ENCODE measurements around the gene OR5AP2.
"Not testable (repeated sequence)": the region's sequence is repeated elsewhere in the genome, so short reads cannot be mapped to it uniquely, and the experiment has no call there.

The OR5AP2 gene

DNA sequence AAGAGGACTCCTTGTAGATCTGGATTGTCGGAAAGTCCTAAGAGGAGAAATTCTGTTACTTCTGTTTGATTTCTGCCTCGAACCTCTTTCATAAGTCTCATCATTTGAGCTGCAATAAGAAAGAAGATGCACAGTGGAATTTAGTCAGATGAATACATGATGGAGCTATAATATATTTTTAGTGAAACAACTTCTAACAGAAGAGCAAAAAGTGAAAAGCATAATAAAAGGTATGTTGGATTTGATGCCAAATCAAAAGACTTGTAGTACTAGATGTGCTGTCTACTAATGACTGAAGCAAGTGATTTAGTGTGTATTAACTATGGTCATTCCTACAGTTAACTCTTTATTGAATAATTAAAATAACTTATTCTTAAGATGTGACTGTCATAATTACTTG lies at the start of gene OR5AP2:
Gene OR5AP2 (minus strand): TSS at position 101 of the 400 bp plus-strand sequence. CDS start 0 bp downstream, at position 101.
- no peak for DNase-seq

DNA sequence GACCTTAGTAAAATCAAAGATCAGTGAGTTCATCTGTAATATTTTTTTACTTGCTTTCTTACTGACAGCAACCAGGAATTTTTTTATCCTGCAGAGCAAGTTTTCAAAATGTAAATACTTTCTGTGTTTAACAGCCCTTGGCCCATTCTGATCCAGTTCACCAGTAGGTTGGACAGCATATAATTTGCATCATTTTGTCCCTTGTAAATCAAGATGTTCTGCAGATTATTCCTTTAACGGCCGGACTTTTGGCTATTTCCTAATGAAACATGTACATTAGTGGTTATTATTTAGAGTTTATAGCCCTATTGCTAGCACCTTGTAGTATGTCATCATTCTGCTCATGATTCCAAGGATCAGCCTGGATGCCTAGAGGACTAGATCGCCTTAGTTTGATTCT lies 48.9 kb upstream of the OR5AP2 start:
- DNase-seq = not testable (repeated sequence)

DNA sequence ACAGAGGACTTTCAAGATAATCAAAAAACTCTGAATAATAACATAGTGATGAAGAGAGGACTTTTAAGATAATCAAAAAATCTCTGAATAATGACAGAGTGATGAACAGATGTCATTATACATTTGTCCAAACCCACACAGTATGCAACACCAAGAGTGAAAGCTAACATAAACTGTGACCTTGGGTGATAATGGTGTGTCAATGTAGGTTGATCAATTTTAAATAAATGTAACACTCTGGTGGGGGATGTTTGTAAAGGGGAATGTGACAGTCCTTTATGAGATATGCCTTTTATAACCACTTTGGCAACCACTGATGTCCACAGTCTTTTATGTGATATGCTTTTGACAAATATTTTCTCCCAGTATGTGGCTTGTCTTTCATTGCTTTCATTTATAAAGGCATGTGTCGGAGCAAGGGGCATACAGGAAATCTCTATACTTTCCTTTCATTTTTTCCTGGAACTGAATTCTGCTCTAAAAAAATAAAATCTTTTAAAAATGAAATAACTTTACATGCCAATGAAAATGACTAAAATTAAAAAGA lies 46.4 kb upstream of the OR5AP2 start:
- DNase-seq = no peak

DNA sequence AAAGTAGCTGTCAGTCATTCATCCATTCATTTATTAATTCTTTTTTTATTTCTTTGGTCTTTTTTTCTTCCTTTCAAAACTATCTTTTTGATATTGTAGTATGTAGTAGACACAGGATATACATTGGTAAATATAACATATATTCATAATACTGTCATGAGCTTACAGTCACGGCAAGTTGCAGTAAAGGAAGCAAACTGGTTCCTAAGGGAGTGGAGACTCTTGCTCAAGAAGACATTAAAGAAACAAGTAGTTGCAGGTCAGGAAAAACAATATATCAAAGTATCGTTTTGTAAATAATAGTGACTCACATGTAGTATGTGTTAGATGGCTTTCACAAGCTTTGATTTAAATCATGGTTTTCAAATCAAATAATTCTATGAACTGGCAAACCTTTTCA lies 28.7 kb upstream of the OR5AP2 start:
- no peak for DNase-seq

DNA sequence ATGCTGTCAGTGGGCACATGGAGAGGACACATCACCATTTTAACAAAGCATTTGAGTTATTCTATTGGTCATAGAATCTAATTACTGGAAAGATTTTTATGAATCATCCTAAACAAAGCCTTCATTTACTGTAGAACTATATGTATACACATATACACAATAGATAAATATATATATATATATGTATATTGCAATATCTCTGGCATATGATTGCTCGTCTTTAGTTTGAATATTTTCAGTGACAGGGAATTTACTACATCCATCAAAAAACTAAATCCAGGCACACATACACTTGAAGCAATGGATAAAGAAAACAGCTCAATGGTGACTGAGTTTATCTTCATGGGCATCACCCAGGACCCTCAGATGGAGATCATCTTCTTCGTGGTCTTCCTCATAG lies 21.1 kb upstream of the OR5AP2 start, which contains the start of gene OR5AR1:
Gene OR5AR1 (plus strand): TSS at position 301 of the 400 bp plus-strand sequence. CDS start 0 bp downstream, at position 301.
- DNase-seq = no peak

DNA sequence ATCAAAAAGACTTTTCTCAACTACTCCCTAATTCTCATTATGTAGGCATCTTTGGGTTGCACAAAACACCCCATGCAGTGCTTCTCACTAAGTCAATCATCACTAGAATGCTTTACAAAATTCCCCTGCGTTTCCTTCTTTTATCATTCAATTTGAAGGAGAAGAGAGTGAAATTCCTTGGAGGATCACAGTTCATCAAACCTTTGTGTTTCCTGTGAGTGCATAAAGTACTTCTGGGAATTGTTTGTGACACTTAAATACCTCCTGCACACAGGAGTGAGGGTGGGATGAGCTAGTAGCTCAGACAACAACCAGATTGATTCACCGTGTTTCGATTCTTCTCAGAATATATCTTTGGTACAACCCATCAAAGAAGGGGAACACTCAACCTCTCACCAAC lies 17.5 kb upstream of the OR5AP2 start:
- DNase-seq = no peak

DNA sequence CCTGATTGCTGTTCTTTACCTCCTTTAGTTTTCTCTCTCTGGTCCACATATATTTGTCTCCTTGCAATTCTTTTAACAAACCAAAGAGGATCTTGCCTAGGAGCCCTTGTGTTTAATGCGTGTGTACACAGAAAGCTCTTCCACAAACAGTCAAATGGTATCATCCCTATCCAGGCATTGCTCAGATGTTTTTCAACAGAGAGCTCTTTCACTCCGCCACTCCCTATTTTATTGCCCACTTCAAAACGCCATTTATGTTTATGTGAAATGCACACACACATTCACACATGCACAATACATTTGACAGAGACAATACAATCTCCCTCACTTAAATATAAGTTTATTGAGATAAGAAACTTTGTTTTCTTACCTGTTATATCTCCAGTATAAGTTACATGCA lies 4.7 kb downstream of the OR5AP2 start:
- DNase-seq = no peak

DNA sequence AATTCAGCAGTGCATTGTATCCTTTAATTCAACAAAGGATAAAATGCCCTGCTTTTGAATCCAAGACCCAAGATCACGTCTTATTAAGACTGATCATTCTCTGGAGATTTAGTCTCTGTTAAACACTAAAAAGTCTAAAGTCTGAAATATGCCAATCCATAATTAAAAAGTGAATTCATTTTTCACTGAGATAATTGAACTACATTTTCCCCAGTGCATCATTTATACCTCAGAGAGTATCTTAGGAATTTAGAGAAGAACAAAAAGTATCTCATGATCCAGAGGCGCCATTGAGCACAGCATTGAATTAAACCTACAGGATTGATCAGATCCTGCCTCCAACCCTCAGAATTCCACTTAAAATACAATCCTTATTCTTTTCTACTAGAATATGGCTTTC lies 5.4 kb downstream of the OR5AP2 start:
- DNase-seq = no peak

DNA sequence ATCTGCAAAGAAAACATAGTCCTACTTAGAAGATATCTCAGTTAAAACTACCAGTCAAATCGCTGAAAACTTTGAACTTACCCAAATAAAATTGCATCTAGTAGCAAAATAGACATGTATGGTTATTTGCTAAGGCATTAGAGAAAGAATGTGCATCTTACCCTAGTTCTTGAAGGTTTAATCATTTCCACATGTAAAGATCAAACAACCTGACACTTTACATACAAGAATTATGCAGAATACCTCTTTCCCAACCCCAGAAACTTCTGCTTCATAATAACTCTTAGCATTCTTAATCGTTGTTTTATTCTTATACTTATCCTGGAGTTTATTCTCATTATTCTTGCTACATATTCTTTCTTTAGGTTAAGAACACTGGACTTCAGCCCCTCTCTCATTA lies 9.9 kb downstream of the OR5AP2 start:
- DNase-seq = no peak

DNA sequence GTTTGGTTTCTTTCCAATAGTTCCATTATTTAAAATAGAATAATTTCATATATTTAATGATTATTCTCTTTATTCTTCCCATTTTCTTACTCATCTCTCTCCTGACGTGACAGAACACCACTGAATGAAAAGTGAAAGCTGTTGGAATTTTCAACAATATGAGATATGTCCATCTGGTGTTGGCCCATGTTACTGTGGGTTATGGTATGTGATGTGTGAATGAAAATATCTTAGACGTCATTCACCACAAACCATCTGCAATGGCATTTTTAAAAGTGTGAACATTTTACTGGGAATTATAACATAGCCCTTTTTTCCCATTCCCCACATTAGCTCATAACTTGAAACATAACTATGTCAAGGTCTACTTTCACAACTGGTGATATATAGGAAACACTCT lies 16.3 kb downstream of the OR5AP2 start:
- DNase-seq = no peak

DNA sequence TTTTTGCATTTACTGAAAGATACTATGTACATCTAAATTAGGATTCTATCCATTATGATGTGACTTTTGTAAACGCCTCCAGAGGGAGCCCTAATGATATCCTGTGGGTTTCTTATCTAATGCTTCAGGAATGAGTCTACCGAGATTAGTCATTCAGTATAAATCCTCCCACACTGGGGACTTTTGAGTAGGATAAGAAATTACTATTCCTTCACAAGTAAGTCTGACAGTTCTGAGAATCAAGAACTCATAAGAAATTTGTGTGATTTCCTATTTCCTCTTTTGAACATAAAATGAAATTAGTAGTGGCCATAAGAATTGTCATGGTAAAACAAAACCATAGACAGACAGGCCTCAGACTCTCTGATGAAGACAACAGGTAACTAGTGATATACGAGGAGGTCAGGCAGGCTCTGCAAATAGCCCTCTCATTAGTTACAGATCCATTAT lies 17.6 kb downstream of the OR5AP2 start:
- DNase-seq = no peak

DNA sequence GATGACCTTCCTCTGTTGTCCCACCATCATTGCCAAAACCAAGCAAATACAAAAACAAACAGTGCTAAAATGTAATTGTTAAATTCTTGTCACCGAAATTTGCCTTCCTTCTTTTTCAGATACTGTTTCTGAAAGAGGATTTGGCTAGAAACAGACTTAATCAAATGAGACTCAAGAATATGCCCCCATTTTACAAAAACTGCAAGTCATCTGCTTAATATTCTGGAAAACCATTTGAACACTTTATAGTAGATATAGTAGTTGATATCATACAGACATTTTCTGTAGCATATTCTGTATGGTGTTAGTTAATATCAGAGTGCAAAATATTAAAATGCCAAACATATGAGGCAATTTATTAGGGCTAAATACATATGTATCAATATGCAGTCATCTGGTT lies 31.1 kb downstream of the OR5AP2 start:
- no peak for DNase-seq

DNA sequence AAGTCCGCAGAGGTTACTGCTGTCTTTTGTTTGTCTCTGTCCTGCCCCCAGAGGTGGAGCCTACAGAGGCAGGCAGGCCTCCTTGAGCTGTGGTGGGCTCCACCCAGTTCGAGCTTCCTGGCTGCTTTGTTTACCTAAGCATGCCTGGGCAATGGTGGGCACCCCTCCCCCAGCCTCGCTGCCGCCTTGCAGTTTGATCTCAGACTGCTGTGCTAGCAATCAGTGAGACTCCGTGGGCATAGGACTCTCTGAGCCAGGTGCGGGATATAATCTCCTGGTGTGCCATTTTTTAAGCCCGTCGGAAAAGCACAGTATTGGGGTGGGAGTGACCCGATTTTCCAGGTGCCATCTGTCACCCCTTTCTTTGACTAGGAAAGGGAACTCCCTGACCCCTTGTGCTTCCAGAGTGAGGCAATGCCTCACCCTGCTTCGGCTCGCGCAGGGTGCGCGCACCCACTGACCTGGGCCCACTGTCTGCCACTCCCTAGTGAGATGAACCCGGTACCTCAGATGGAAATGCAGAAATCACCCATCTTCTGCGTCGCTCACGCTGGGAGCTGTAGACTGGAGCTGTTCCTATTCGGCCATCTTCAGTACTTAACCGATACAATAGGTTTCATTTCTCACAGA lies 50.0 kb downstream of the OR5AP2 start:
- not testable (repeated sequence) for DNase-seq

Data from activated CD4-positive, CD25-positive, alpha-beta regulatory T cell treated with anti-CD3 and anti-CD28 coated beads, Interleukin-2, amount 50 U/mL, for 72 hours (primary cell).